Mononuclear cell (primary cell): ENCODE data around the gene RFX2. TPM values are rescaled to one million over a fixed set of nuclear protein-coding genes. Genes with fewer than 3 reads are reported as not detected.

ENCODE experiments used
- H3K27me3 ChIP-seq: 2 replicates; pipeline ENCODE4 v1.6.0; 2011; ENCODE audit warnings: low read length, control low read depth; ENCODE audit not compliant: insufficient read depth
- H3K4me1 ChIP-seq: 2 replicates; pipeline ENCODE4 v1.5.1; 2011; ENCODE audit warnings: mild to moderate bottlenecking, low read length, control low read depth; ENCODE audit not compliant: insufficient read depth
- H3K4me3 ChIP-seq: 2 replicates; pipeline ENCODE4 v1.5.1; 2011; ENCODE audit warnings: mild to moderate bottlenecking, low read length, moderate library complexity
- H3K9me3 ChIP-seq: 2 replicates; pipeline ENCODE4 v1.5.1; 2011; ENCODE audit warnings: low read depth, mild to moderate bottlenecking, control low read depth, low read length
- total RNA-seq: library from RNA; depleted of rRNA; stranded (reverse); fragments of >200 nt; gene quantifications from one replicate; pipeline ENCODE4 v1.2.3, GENCODE V29; 2012

Gene RFX2
- total RNA-seq, 1 donor: 11.3 TPM

- Histone ChIP-seq H3K9me3 (no peaks in the 10 kb centered on the region), H3K4me3 (no peak overlapping the region), H3K4me1 (peaks cover 70% of the 10 kb centered on the region), H3K27me3 (no peaks in the 10 kb centered on the region)
Observed at GRCh38 chr19:5958074-5958850, 152.0 kb downstream of the RFX2 start.

GRCh38 chr19:5957170-5957569 is 153.1 kb downstream of the RFX2 start:
- no peak overlapping the region for H3K4me3 ChIP-seq
- H3K4me1 ChIP-seq: peaks cover 70% of the 10 kb centered on the region
- no peaks in the 10 kb centered on the region for H3K9me3 ChIP-seq
- H3K27me3 ChIP-seq: no peaks in the 10 kb centered on the region

DNA sequence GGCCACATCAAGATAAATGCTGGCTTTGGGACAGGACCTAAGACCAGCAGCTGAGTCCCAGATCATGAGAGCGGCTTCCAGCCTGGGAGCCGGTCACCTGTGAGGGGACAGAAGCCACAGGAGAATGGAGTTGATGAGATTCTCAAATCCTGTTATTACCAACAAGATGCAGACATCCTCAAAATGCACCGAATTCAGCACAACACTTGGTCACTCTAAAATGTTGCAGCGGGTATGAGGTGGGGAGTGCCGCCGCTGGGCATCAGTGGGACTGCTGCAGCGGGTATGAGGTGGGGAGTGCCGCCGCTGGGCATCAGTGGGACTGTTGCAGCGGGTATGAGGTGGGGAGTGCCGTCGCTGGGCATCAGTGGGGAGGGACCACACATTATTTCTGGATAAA is 153.6 kb downstream of the RFX2 start:
- no peaks in the 10 kb centered on the region for H3K27me3 ChIP-seq
- no peak overlapping the region for H3K4me3 ChIP-seq
- H3K4me1 ChIP-seq: peaks cover 70% of the 10 kb centered on the region
- no peaks in the 10 kb centered on the region for H3K9me3 ChIP-seq

- no peak overlapping the region for H3K4me3 ChIP-seq
- H3K4me1 ChIP-seq: peaks cover 70% of the 10 kb centered on the region
- no peaks in the 10 kb centered on the region for H3K9me3 ChIP-seq
Observed at GRCh38 chr19:5956323-5956722, 154.0 kb downstream of the RFX2 start.

DNA sequence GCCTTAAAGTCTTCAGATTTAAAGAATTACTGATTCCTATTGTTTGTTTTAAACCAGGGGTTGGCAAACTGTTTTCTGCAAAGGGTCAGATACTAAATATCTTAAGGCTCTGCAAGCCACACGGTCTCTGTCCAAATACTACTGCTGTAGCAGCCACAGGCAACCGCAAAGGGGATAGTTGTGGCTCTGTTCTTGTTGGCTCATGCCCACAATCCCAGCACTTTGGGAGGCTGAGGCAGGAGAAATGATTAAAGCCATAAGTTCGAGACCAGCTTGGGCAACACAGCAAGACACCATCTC is 154.7 kb downstream of the RFX2 start:
- no peak overlapping the region for H3K4me3 ChIP-seq
- H3K27me3 ChIP-seq: no peaks in the 10 kb centered on the region
- H3K4me1 ChIP-seq: peaks cover 69% of the 10 kb centered on the region
- H3K9me3 ChIP-seq: no peaks in the 10 kb centered on the region

More at GRCh38 chr19:5956323-5956722, 154.0 kb downstream of the RFX2 start:
- H3K27me3 ChIP-seq: no peaks in the 10 kb centered on the region

- peaks cover 71% of the 10 kb centered on the region for H3K4me1 ChIP-seq
- no peak overlapping the region for H3K4me3 ChIP-seq
- H3K27me3 ChIP-seq: no peaks in the 10 kb centered on the region
- no peaks in the 10 kb centered on the region for H3K9me3 ChIP-seq
Observed at GRCh38 chr19:5954293-5954692, 156.0 kb downstream of the RFX2 start.

DNA sequence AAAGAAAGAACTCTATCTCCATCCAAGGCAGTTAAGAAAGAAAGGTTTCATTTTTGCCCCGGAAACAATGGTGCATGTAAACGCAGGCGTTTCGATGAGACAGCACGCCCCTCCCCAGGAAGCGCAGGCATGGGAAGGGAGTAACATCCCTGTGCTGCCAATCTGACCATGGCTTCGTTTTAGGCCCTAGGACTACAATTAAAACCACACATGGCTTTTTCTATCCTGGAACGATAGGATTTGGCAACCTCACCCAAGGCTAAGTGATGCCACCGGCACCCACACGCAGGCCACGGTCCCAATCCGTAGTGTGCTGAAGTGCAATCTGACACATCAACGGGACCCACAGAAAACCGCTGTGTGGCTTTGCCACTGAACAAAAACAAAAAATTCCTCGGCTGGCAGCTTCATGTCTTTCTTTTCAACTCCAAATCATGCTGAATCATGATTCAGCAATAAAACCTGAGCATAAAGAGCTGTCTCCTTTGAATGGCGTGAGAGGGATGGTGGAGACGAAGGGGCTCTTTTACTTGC is 156.6 kb downstream of the RFX2 start:
- peaks cover 71% of the 10 kb centered on the region for H3K4me1 ChIP-seq
- no peaks in the 10 kb centered on the region for H3K27me3 ChIP-seq
- no peaks in the 10 kb centered on the region for H3K9me3 ChIP-seq
- H3K4me3 ChIP-seq: no peak overlapping the region

DNA sequence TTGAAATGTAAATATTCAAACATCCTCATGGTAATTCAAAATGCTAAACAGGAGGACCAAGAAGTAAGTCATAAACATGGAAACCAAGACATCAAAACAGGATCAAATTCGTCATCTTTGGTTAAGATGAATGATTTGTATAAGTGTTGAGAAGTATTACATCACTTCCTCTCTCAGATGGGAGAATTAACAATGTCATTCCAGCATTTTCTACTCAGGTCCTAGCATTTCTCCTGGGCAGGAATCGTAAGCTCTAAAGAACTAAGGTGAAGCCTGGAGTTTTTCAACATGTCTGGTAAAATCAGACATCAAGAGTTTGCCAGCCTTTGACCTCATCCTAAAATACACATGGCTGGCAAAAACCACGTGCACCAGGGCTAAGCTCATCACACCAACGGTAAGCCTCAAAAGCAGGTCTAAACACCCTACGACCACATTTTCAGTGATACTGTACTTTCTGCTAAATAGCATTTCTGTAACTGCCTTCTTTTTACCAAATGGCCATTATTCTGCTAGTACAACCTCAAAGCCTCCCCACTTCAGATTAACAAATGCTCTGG is 157.2 kb downstream of the RFX2 start:
- Histone ChIP-seq H3K9me3 (no peaks in the 10 kb centered on the region), H3K4me1 (peaks cover 73% of the 10 kb centered on the region), H3K27me3 (no peaks in the 10 kb centered on the region), H3K4me3 (no peak overlapping the region)

DNA sequence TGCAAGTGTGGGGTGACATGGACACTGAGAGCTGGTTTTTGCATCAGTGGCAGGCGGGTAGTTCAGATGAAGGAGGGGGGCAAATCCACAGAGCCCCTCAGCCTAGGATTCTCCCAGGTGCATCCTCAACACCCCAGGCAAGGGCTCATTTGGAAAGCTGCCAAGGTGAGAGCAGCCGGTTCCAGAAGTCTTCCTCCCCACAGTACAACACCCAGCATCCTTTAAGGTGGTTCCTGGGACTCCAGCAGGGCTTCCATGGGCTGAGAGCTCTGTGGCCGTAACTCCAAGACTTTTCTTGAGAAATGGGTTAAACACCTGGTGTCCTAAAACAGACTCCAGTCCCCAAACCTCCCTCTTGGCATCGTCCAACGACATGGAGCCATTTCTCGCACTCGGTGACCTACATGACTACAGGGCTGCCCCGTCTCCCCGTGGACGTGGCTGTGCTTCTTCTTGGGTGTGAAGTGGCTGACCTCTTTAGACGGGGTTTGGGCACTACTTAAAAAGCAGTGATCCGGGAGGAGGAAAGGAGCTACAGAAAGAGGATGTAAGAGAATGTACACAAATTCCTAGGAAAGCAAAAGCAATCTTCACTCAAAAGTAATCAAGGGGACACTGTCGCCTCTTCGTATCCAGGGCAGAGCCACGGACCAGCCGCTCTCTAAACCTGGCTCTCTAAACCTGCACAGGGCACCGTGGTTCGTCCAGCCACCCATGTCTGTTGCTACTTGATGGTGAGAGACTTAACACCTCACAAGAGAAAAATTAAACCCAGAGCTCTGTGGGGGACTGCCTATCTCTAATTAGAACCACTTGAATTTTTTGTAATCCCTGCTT is 157.9 kb downstream of the RFX2 start:
- Histone ChIP-seq H3K9me3 (no peaks in the 10 kb centered on the region), H3K4me1 (peaks cover 80% of the 10 kb centered on the region), H3K4me3 (no peak overlapping the region), H3K27me3 (no peaks in the 10 kb centered on the region)

GRCh38 chr19:5951338-5951861 is 158.9 kb downstream of the RFX2 start:
- Histone ChIP-seq H3K4me3 (no peak overlapping the region), H3K9me3 (no peaks in the 10 kb centered on the region), H3K4me1 (peaks cover 88% of the 10 kb centered on the region), H3K27me3 (no peaks in the 10 kb centered on the region)

DNA sequence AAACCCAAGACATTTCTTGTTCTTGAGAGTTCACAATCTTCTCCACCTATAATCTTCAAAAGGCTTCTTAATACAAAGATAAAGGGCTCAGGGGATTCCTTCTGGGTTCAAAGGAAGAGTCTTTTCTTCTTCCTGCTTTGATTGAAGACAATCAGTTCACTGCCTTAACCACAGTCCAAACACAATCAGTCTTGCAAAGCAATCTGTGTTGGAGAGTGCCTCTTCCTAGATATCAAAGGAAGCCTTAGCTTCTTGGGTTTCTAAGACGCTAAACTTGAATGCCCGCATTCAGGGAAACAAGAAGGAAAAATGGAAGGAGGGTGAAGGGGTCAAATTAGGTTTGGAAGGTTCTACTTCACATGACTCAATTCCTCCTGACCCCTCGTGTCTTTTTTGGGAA is 159.6 kb downstream of the RFX2 start:
- Histone ChIP-seq H3K27me3 (no peaks in the 10 kb centered on the region), H3K4me1 (peaks cover 91% of the 10 kb centered on the region), H3K9me3 (no peaks in the 10 kb centered on the region), H3K4me3 (no peak overlapping the region)

GRCh38 chr19:5949792-5950305 is 160.5 kb downstream of the RFX2 start:
- Histone ChIP-seq H3K4me1 (peaks cover 88% of the 10 kb centered on the region), H3K27me3 (no peaks in the 10 kb centered on the region), H3K9me3 (no peaks in the 10 kb centered on the region), H3K4me3 (no peak overlapping the region)

DNA sequence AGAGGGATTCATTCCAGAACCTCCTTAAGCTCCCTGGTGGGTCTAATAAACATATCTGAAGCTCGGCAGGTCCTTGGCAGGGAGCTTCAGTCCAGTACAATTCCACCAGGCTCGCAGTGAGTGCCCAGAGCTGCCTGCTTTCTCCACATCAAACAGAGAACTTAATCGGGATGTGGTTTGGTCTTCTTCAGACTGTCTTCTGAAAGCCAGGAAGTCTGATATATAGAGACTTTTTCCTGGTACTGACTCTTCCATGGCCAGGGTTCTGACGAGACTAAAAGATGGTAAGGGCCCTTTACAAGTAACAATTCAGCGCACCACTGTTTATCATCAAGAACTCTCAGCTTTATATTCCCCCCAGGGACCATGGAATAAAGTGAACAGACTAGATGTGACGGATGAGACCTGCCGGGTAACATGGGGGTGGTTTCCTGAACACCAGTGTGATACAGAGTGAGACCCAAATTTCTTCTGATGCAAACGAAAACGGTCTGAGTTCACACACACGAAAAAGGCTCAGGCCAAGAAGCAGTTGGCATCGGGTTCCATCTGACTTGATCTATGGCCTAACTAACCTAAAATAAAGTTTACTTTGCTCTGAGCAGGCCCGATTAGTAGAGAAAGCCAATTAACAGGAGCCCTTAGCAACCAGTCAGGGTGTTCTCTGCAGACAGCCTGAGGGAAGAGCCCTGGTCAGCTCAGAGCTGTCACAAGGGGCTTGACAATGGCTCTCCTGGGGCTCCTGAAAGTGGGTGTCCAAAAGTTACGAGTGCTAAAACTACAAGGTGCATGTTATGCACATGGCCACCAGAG is 161.3 kb downstream of the RFX2 start:
- peaks cover 79% of the 10 kb centered on the region for H3K4me1 ChIP-seq
- H3K9me3 ChIP-seq: no peaks in the 10 kb centered on the region
- H3K4me3 ChIP-seq: no peak overlapping the region

DNA sequence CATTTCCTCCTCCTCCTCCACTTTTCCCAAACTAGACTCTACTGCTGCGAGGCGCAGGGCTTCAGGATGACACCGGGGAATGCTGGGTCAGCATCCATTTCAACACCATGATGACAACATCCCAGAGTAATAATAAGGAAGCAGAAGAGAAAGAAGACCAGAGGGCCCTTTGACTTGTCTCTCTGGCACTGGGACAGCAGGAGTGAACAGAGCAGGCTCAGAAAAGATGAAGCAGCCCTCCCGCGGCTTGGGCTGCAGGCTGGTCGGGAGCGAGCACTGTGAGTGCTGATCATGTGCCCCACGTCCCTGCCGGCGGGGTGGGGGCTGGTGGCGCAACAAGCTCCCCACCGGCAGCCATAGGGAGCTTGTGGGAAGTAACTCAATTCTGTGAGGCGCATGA is 162.9 kb downstream of the RFX2 start:
- Histone ChIP-seq H3K4me3 (no peak overlapping the region), H3K27me3 (no peaks in the 10 kb centered on the region), H3K4me1 (peaks cover 63% of the 10 kb centered on the region), H3K9me3 (no peaks in the 10 kb centered on the region)

More for the DNA sequence above, 161.3 kb downstream of the RFX2 start:
- no peaks in the 10 kb centered on the region for H3K27me3 ChIP-seq
